Spleen (tissue), 11 donors: ENCODE data around the gene PPIL1. TPM values are rescaled to one million over a fixed set of nuclear protein-coding genes. Genes with fewer than 3 reads are reported as not detected.
"Not testable (repeated sequence)": the region's sequence is repeated elsewhere in the genome, so short reads cannot be mapped to it uniquely, and the experiment has no call there.

Experiments used
- DNase-seq: peaks from one replicate; pipeline ENCODE4 v3.0.0-alpha.2; 2020
- H3K27ac ChIP-seq, 8 donors: fragments of 200-600 bp; sonication (generic) in 7 of 8; 1 replicate in 4 of 8; 2 replicates in 4 of 8; pipeline versions ENCODE4 v1.5.0 to v1.8.0; 2016 to 2021; ENCODE audit warnings: inconsistent platforms in 4 of 8, mild to moderate bottlenecking in 4 of 8, moderate library complexity in 1 of 8
- H3K27me3 ChIP-seq, 7 donors: fragments of 200-600 bp; sonication (generic) in 6 of 7; replicated peaks in 1 of 7; 1 replicate in 4 of 7; 2 replicates in 3 of 7; pipeline versions ENCODE4 v1.5.0 to v1.8.0; 2016 to 2021; ENCODE audit warnings: inconsistent platforms in 3 of 7, mild to moderate bottlenecking in 1 of 7
- H3K36me3 ChIP-seq, 6 donors: fragments of 200-600 bp; sonication (generic) in 5 of 6; 1 replicate in 4 of 6; 2 replicates in 2 of 6; pipeline versions ENCODE4 v1.5.0 to v1.8.0; 2016 to 2021; ENCODE audit warnings: inconsistent platforms in 2 of 6
- H3K4me1 ChIP-seq, 6 donors: fragments of 200-600 bp; sonication (generic) in 5 of 6; 1 replicate in 3 of 6; 2 replicates in 3 of 6; pipeline versions ENCODE4 v1.5.0 to v1.8.0; 2016 to 2021; ENCODE audit warnings: inconsistent platforms in 3 of 6
- H3K4me3 ChIP-seq, 8 donors: fragments of 200-600 bp; sonication (generic) in 7 of 8; 1 replicate in 4 of 8; 2 replicates in 4 of 8; pipeline versions ENCODE4 v1.5.0 to v1.8.0; 2016 to 2021; ENCODE audit warnings: inconsistent platforms in 4 of 8, mild to moderate bottlenecking in 4 of 8, moderate library complexity in 2 of 8
- H3K9me3 ChIP-seq, 8 donors: fragments of 200-600 bp; sonication (generic) in 7 of 8; 1 replicate in 4 of 8; 2 replicates in 4 of 8; pipeline versions ENCODE4 v1.5.0 to v1.8.0; 2016 to 2021; ENCODE audit warnings: inconsistent platforms in 4 of 8
- POLR2A ChIP-seq, 3 donors: fragments of 450-650 bp; IDR thresholded peaks; one replicate each; pipeline ENCODE4 v1.5.1; 2017; ENCODE audit warnings: antibody characterized with exemption in 3 of 3, mild to moderate bottlenecking in 1 of 3
- POLR2AphosphoS5 ChIP-seq, 3 donors: sonication (generic); formaldehyde crosslinking; IDR thresholded peaks; one replicate each; pipeline ENCODE4 v1.5.1; 2017; ENCODE audit warnings: antibody characterized with exemption in 3 of 3
- WGBS, 5 donors: extraction: QIAGEN DNeasy Blood & Tissue Kit in 3 of 5; methylation state at CpG; one replicate each; pipeline versions ENCODE4 v1.1.5 to v1.1.7; 2013 to 2018; 5-methylcytosine and 5-hydroxymethylcytosine counted together
- intact Hi-C: fragments of 100-400 bp; cut with DNase I; formaldehyde crosslinking; loops from one replicate; pipeline ENCODE4 v1.15.0; 2023; ENCODE audit warnings: low total_unique reads
- polyA plus RNA-seq, 3 donors: library from polyadenylated mRNA; stranded (reverse); fragments of 200-250 nt; gene quantifications; one replicate each; pipeline ENCODE4 v1.2.1, GENCODE V29; 2013
- total RNA-seq, 7 donors: library from RNA; depleted of rRNA in 3 of 7; stranded (reverse); fragments of >200 nt in 3 of 7; fragmentation: NEBNext Ultra II Directional in 4 of 7; extraction: Animal tissue kit (Norgen Biotek cat#: 25700) in 4 of 7; gene quantifications; one replicate each; pipeline versions ENCODE4 v1.1.0 to v1.2.1, GENCODE V29; 2016 to 2021
- TF ChIP-seq, protein P1 (sequence below), 11 experiments: fragments of 200-600 bp in 7 of 11; fragments of 450-650 bp in 4 of 11; sonication (generic) in 4 of 11; IDR thresholded peaks in 8 of 11; conservative IDR thresholded peaks in 3 of 11; 1 replicate in 7 of 11; 2 replicates in 4 of 11; pipeline versions ENCODE4 v1.4.0 to v1.8.0; 2016 to 2021; ENCODE audit warnings: antibody characterized with exemption in 11 of 11, inconsistent platforms in 4 of 11, mild to moderate bottlenecking in 1 of 11
- donor health status: healthy with polysubstance abuse.
- donor health status: DM: no; HTN: no; CAD: no; lungs with moderate emphysema.
- donor health status: DM: no; HTN: no; CAD: no.
- donor health status: Bipolar disorder and iron deficiency.
- donor health status: healthy.
- donor health status: DM: no; HTN: no; CAD: no.
- donor health status: DM: yes; HTN: yes; CAD: no.

Gene PPIL1
- total and polyA plus RNA-seq, 10 donors: 8.7 to 26.4 (median 13.5) TPM

GRCh38 chr6:36817176-36817817 lies 57.3 kb downstream of the PPIL1 start:
- Histone ChIP-seq H3K9me3 (no peaks in the 10 kb centered on the region), H3K36me3 (no peaks in the 10 kb centered on the region), H3K27me3 (no peaks in the 10 kb centered on the region), H3K4me1 (no peaks in the 10 kb centered on the region), H3K27ac (no peak overlapping the region), H3K4me3 (no peak overlapping the region)
- TF ChIP-seq, protein P1, sequence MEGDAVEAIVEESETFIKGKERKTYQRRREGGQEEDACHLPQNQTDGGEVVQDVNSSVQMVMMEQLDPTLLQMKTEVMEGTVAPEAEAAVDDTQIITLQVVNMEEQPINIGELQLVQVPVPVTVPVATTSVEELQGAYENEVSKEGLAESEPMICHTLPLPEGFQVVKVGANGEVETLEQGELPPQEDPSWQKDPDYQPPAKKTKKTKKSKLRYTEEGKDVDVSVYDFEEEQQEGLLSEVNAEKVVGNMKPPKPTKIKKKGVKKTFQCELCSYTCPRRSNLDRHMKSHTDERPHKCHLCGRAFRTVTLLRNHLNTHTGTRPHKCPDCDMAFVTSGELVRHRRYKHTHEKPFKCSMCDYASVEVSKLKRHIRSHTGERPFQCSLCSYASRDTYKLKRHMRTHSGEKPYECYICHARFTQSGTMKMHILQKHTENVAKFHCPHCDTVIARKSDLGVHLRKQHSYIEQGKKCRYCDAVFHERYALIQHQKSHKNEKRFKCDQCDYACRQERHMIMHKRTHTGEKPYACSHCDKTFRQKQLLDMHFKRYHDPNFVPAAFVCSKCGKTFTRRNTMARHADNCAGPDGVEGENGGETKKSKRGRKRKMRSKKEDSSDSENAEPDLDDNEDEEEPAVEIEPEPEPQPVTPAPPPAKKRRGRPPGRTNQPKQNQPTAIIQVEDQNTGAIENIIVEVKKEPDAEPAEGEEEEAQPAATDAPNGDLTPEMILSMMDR (IDR thresholded peaks at IDR 0.05 in 8 of 11, conservative IDR thresholded peaks at IDR 0.05 in 3 of 11): no peak
- TF ChIP-seq POLR2AphosphoS5 (IDR thresholded peaks at IDR 0.05) (no peak), POLR2A (IDR thresholded peaks at IDR 0.05) (no peak)
- intact Hi-C loops: no loop called here
- no peak for DNase-seq
- WGBS, 5 donors: 80 to 92% (median 87%) methylated on average over 9 of the region's 9 CpGs

- WGBS, 5 donors: 78 to 93% (median 80%) methylated on average over 7 of the region's 7 CpGs
Observed at GRCh38 chr6:36815962-36816735, 58.5 kb downstream of the PPIL1 start.

DNA sequence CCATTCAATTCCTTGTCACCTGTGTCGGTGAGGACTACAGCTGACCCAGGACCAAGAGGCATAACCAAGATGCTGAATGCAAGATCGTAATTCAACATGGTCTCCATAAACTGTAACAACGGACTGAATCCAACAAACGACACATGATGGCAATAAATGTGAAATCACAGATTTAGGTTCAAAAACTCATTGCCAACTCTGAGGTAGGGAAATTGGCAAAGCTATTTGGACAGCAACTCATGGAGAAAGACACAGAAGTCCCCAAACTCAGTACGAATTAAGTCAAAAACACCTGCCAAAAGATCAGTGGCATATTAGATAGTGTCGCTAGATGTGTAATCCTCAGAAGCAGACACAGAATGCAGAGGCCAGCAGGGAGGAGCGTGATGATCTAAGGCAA lies 60.4 kb downstream of the PPIL1 start:
- Histone ChIP-seq H3K4me3 (no peak overlapping the region), H3K27me3 (no peaks in the 10 kb centered on the region), H3K27ac (no peak overlapping the region), H3K4me1 (no peaks in the 10 kb centered on the region), H3K9me3 (no peaks in the 10 kb centered on the region), H3K36me3 (no peaks in the 10 kb centered on the region)
- DNase-seq: no peak
- TF ChIP-seq, protein P1 (IDR thresholded peaks at IDR 0.05 in 8 of 11, conservative IDR thresholded peaks at IDR 0.05 in 3 of 11): no peak
- TF ChIP-seq POLR2AphosphoS5 (IDR thresholded peaks at IDR 0.05) (no peak), POLR2A (IDR thresholded peaks at IDR 0.05) (no peak)
- WGBS, 5 donors: 90 to 97% (median 93%) methylated on average over 7 of the region's 7 CpGs
- intact Hi-C loops: no loop called here

More at GRCh38 chr6:36815962-36816735, 58.5 kb downstream of the PPIL1 start:
- no peaks in the 10 kb centered on the region for H3K27me3 ChIP-seq
- no peak overlapping the region for H3K27ac ChIP-seq
- intact Hi-C loops: no loop called here
- no peaks in the 10 kb centered on the region for H3K36me3 ChIP-seq
- TF ChIP-seq POLR2AphosphoS5 (IDR thresholded peaks at IDR 0.05) (no peak), POLR2A (IDR thresholded peaks at IDR 0.05) (no peak)
- TF ChIP-seq, protein P1 (IDR thresholded peaks at IDR 0.05 in 8 of 11, conservative IDR thresholded peaks at IDR 0.05 in 3 of 11): no peak
- no peak for DNase-seq
- H3K4me3 ChIP-seq: no peak overlapping the region
- H3K9me3 ChIP-seq: no peaks in the 10 kb centered on the region
- H3K4me1 ChIP-seq: no peaks in the 10 kb centered on the region

DNA sequence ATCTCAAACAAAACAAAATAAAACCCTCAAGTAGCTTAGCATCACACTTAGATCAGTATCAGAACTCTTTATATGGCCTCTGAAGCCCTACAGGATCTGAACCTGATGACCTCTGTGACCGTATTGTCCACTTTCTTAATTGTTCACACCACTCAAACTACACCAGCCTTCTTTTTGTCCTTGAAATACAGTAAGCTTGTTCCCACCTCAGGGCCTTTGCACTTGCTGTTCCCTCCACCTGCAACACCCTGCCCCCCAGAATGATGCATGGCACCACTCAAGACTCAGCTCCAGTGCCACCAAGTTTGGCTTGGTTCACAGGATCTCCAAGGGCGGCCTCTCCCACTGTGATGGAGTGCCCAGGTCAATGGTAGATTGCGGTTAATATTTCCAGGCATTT lies 61.1 kb downstream of the PPIL1 start:
- intact Hi-C loops: no loop called here
- no peaks in the 10 kb centered on the region for H3K27me3 ChIP-seq
- TF ChIP-seq POLR2AphosphoS5 (IDR thresholded peaks at IDR 0.05) (no peak), POLR2A (IDR thresholded peaks at IDR 0.05) (no peak)
- TF ChIP-seq, protein P1 (IDR thresholded peaks at IDR 0.05 in 8 of 11, conservative IDR thresholded peaks at IDR 0.05 in 3 of 11): no peak
- no peak overlapping the region for H3K4me3 ChIP-seq
- no peak for DNase-seq
- WGBS, 5 donors: 60 to 84% (median 78%) methylated on average over 3 of the region's 3 CpGs
- H3K9me3 ChIP-seq: no peaks in the 10 kb centered on the region
- H3K27ac ChIP-seq: no peak overlapping the region
- no peaks in the 10 kb centered on the region for H3K4me1 ChIP-seq
- no peaks in the 10 kb centered on the region for H3K36me3 ChIP-seq

GRCh38 chr6:36813047-36813446 lies 61.6 kb downstream of the PPIL1 start:
- WGBS, 5 donors: 90 to 96% (median 95%) methylated on average over 3 of the region's 3 CpGs
- DNase-seq, H3K27me3 ChIP-seq, H3K4me3 ChIP-seq, H3K4me1 ChIP-seq, H3K27ac ChIP-seq, H3K9me3 ChIP-seq, intact Hi-C loops, H3K36me3 ChIP-seq: not testable (repeated sequence)
